CD14-positive monocyte (primary cell): ENCODE measurements around the gene R3HDM2. TPM values are rescaled to one million over a fixed set of nuclear protein-coding genes. Genes with fewer than 3 reads are reported as not detected.
A peak's percentile ranks its signal among the peaks of the same experiment; 100 is the strongest.

Experiments
- DNase-seq, 3 donors: peaks; one replicate each; pipeline ENCODE4 v3.0.0-alpha.2; 2011 to 2022
- H2AFZ ChIP-seq: 2 replicates; pipeline ENCODE4 v1.6.0; 2012; ENCODE audit warnings: mild to moderate bottlenecking, low read depth, low read length, inconsistent platforms; ENCODE audit not compliant: insufficient read depth, poor library complexity, severe bottlenecking
- H3K27ac ChIP-seq, 2 donors: 1 replicate in 1 of 2; 2 replicates in 1 of 2; pipeline ENCODE4 v1.5.1; 2012 to 2013; ENCODE audit warnings: low read length in 2 of 2, control low read depth in 1 of 2, inconsistent platforms in 1 of 2, low read depth in 1 of 2, mild to moderate bottlenecking in 1 of 2
- H3K27me3 ChIP-seq, 2 donors: one replicate each; pipeline versions ENCODE4 v1.6.0 to v1.6.1; 2011 to 2013; ENCODE audit warnings: low read length in 2 of 2; ENCODE audit not compliant: control insufficient read depth in 2 of 2, insufficient read depth in 2 of 2
- H3K36me3 ChIP-seq, 2 donors: replicated peaks in 1 of 2; 1 replicate in 1 of 2; 2 replicates in 1 of 2; pipeline versions ENCODE4 v1.5.1 to v1.6.1; 2012 to 2013; ENCODE audit warnings: low read length in 2 of 2, control low read depth in 1 of 2, inconsistent platforms in 1 of 2, mild to moderate bottlenecking in 1 of 2; ENCODE audit not compliant: insufficient read depth in 2 of 2, control insufficient read depth in 1 of 2
- H3K4me1 ChIP-seq, 2 donors: 1 replicate in 1 of 2; 2 replicates in 1 of 2; pipeline versions ENCODE4 v1.5.1 to v1.6.1; 2012 to 2013; ENCODE audit warnings: low read length in 2 of 2, control low read depth in 1 of 2, inconsistent platforms in 1 of 2, mild to moderate bottlenecking in 1 of 2, moderate library complexity in 1 of 2; ENCODE audit not compliant: insufficient read depth in 2 of 2, control insufficient read depth in 1 of 2
- H3K4me2 ChIP-seq: replicated peaks from 2 replicates; pipeline ENCODE3; 2012; ENCODE audit warnings: low read length, moderate library complexity, mild to moderate bottlenecking; ENCODE audit not compliant: poor library complexity, severe bottlenecking; ENCODE audit errors: extremely low read depth
- H3K4me3 ChIP-seq, 3 experiments: fragments of 200-600 bp in 1 of 3; sonication (generic) in 1 of 3; replicated peaks in 1 of 3; 1 replicate in 2 of 3; 2 replicates in 1 of 3; pipeline ENCODE4 v1.5.1; 2011 to 2013; ENCODE audit warnings: low read length in 3 of 3, mild to moderate bottlenecking in 3 of 3, control low read depth in 2 of 3, low read depth in 2 of 3, inconsistent platforms in 1 of 3, moderate library complexity in 1 of 3
- H3K79me2 ChIP-seq: 2 replicates; pipeline ENCODE4 v1.6.0; 2012; ENCODE audit warnings: mild to moderate bottlenecking, control low read depth, inconsistent platforms, low read length, moderate library complexity; ENCODE audit not compliant: insufficient read depth
- H3K9ac ChIP-seq: 2 replicates; pipeline ENCODE4 v1.6.0; 2017; ENCODE audit warnings: low read length, mild to moderate bottlenecking; ENCODE audit not compliant: insufficient read depth, poor library complexity, severe bottlenecking
- H3K9me3 ChIP-seq, 2 donors: replicated peaks in 1 of 2; 1 replicate in 1 of 2; 2 replicates in 1 of 2; pipeline versions ENCODE4 v1.5.1 to v1.6.1; 2012 to 2013; ENCODE audit warnings: low read length in 2 of 2, control low read depth in 1 of 2; ENCODE audit not compliant: control insufficient read depth in 1 of 2, insufficient read depth in 1 of 2
- H4K20me1 ChIP-seq: 2 replicates; pipeline ENCODE4 v1.6.0; 2012; ENCODE audit warnings: mild to moderate bottlenecking, low read length, control low read depth, moderate library complexity; ENCODE audit not compliant: insufficient read depth
- H3K27ac Mint-ChIP-seq, 7 donors: one replicate each; pipeline ENCODE4 v1.8.0; 2020; ENCODE audit warnings: mild to moderate bottlenecking in 7 of 7, mixed read lengths in 7 of 7, moderate library complexity in 6 of 7, inconsistent platforms in 2 of 7
- H3K27me3 Mint-ChIP-seq, 3 donors: one replicate each; pipeline ENCODE4 v1.8.0; 2021 to 2022; ENCODE audit warnings: low read depth in 3 of 3, mild to moderate bottlenecking in 3 of 3, mixed read lengths in 3 of 3, moderate library complexity in 3 of 3, inconsistent platforms in 1 of 3
- H3K36me3 Mint-ChIP-seq, 2 donors: one replicate each; pipeline ENCODE4 v1.8.0; 2020; ENCODE audit warnings: mixed read lengths in 2 of 2, inconsistent platforms in 1 of 2, mild to moderate bottlenecking in 1 of 2
- H3K4me1 Mint-ChIP-seq: one replicate; pipeline ENCODE4 v1.8.0; 2020; ENCODE audit warnings: mild to moderate bottlenecking, mixed read lengths
- H3K4me3 Mint-ChIP-seq, 2 donors: one replicate each; pipeline ENCODE4 v1.8.0; 2020; ENCODE audit warnings: mild to moderate bottlenecking in 2 of 2, mixed read lengths in 2 of 2, moderate library complexity in 1 of 2
- H3K9me3 Mint-ChIP-seq, 7 donors: one replicate each; pipeline ENCODE4 v1.8.0; 2020 to 2022; ENCODE audit warnings: mixed read lengths in 7 of 7, mild to moderate bottlenecking in 6 of 7, moderate library complexity in 6 of 7, inconsistent platforms in 2 of 7
- CTCF ChIP-seq: fragments of 200-600 bp; IDR thresholded peaks from one replicate; pipeline ENCODE4 v1.8.0; 2022; ENCODE audit warnings: antibody characterized with exemption, mild to moderate bottlenecking
- WGBS: methylation state at CpG from one replicate; pipeline ENCODE4 v1.1.5; 2013; ENCODE audit warnings: missing lambda C conversion rate; ENCODE audit not compliant: insufficient coverage; 5-methylcytosine and 5-hydroxymethylcytosine counted together
- intact Hi-C, 2 donors: fragments of 100-400 bp; cut with micrococcal nuclease; formaldehyde crosslinking; loops; one replicate each; pipeline versions ENCODE4 v1.15.0 to v1.15.1; 2023
- polyA plus RNA-seq, 3 donors: library from polyadenylated mRNA; depleted of rRNA in 1 of 3; unstranded in 2 of 3; stranded (reverse) in 1 of 3; fragments of 300-500 nt in 2 of 3; fragments of >200 nt in 1 of 3; fragmentation: Illumina TruSeq in 2 of 3; gene quantifications; 1 replicate in 2 of 3; 2 replicates in 1 of 3; pipeline ENCODE4 v1.2.3, GENCODE V29; 2012 to 2021

The R3HDM2 gene
- polyA plus RNA-seq, 3 donors = 4.2 to 69.4 (median 7.3) TPM

GRCh38 chr12:57260366-57260765 lies 170.5 kb downstream of the R3HDM2 start:
- Histone ChIP-seq H3K9ac (no peak overlapping the region), H3K4me3 (no peak overlapping the region), H3K27ac (no peak overlapping the region), H3K27me3 (no peaks in the 10 kb centered on the region), H3K4me2 (no peak overlapping the region), H2AFZ (no peak overlapping the region), H3K36me3 (peaks cover 72 to 88% of the 10 kb centered on the region in 2 donors), H3K79me2 (no peaks in the 10 kb centered on the region), H3K4me1 (no peaks in the 10 kb centered on the region), H4K20me1 (no peaks in the 10 kb centered on the region), H3K9me3 (no peaks in the 10 kb centered on the region)
- intact Hi-C loops = loop anchor here (5.0 kb wide), 1 partner anchor 192 kb away; no protein-coding TSS in a partner anchor
- 98% methylated on average over 4 of the region's 4 CpGs for WGBS
- H3K36me3 Mint-ChIP-seq = peaks cover 79 to 91% of the 10 kb centered on the region in 2 donors
- H3K27me3 Mint-ChIP-seq = peaks cover 0 to 2% (median 0%) of the 10 kb centered on the region in 3 donors
- peak overlapping the region in 1 of 7 donors; percentile 40 for H3K27ac Mint-ChIP-seq
- H3K4me1 Mint-ChIP-seq = peaks cover 2% of the 10 kb centered on the region
- H3K4me3 Mint-ChIP-seq = no peak overlapping the region
- no peak for TF ChIP-seq CTCF
- peaks cover 0 to 2% (median 0%) of the 10 kb centered on the region in 7 donors for H3K9me3 Mint-ChIP-seq
- no peak for DNase-seq

- Histone ChIP-seq H3K9ac (no peak overlapping the region), H3K4me3 (no peak overlapping the region), H3K4me2 (no peak overlapping the region), H4K20me1 (no peaks in the 10 kb centered on the region), H3K79me2 (no peaks in the 10 kb centered on the region), H3K27ac (no peak overlapping the region), H2AFZ (no peak overlapping the region), H3K27me3 (no peaks in the 10 kb centered on the region), H3K4me1 (no peaks in the 10 kb centered on the region), H3K9me3 (no peaks in the 10 kb centered on the region), H3K36me3 (peaks cover 83 to 89% of the 10 kb centered on the region in 2 donors)
- Mint-ChIP-seq H3K27ac (no peak overlapping the region), H3K4me3 (no peak overlapping the region), H3K27me3 (peaks cover 0 to 2% (median 0%) of the 10 kb centered on the region in 3 donors), H3K4me1 (peaks cover 2% of the 10 kb centered on the region), H3K9me3 (peaks cover 0 to 2% (median 0%) of the 10 kb centered on the region in 7 donors), H3K36me3 (peaks cover 82 to 92% of the 10 kb centered on the region in 2 donors)
- intact Hi-C loops = no loop called here
- no peak for DNase-seq
- 93% methylated on average over 2 of the region's 6 CpGs for WGBS
- TF ChIP-seq CTCF = no peak
Observed at GRCh38 chr12:57258977-57259970, 171.6 kb downstream of the R3HDM2 start.
